ENCODE measurements around the gene IGSF11. TPM values are rescaled to one million over a fixed set of nuclear protein-coding genes. Genes with fewer than 3 reads are reported as not detected.

Gene IGSF11
- total and polyA plus RNA-seq, 2 of the 4 experiments (the other 2 are of a cell fraction) = 0.18 TPM; not detected in 1

DNA sequence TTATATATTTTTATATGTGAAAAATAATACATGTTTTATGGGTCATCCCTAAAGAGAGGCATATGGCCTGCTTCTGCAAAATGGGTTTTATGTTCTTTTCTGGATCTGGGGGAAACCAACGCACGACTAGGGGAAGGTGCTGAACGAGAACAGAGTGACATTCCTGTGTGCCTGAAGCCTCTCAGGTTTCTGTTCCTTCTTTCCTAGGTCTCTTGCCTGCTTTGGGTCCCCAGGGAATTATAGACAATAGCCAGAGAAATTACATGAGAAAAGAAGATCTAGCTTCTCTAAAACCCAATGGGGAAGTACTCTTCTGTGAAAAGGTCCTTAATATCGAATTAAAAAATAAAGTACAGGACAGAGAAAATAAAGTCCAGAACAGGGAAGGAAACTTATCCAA, 66.5 kb downstream of the IGSF11 start:
- DNase-seq = no peak
- Histone ChIP-seq H3K9me1 (ENCODE audit: insufficient read depth, low read length) (no peaks in the 10 kb centered on the region), H3K56ac (ENCODE audit: extremely low read depth, insufficient read depth, low read length) (no peak overlapping the region), H3K4me1 (ENCODE audit: control insufficient read depth, insufficient read depth, low read length) (no peaks in the 10 kb centered on the region), H3K23ac (ENCODE audit: low read depth, low read length) (no peak overlapping the region), H3K27me3 (ENCODE audit: control insufficient read depth, insufficient read depth, low read length) (no peaks in the 10 kb centered on the region), H2BK20ac (ENCODE audit: low read depth, low read length) (no peak overlapping the region), H3K27ac (ENCODE audit: insufficient read depth, low read length) (no peak overlapping the region), H2AFZ (replicated peaks; ENCODE audit: low read length, poor library complexity) (no peak overlapping the region), H2BK15ac (ENCODE audit: low read depth, low read length) (no peak overlapping the region), H3K36me3 (ENCODE audit: control insufficient read depth, insufficient read depth, low read length) (no peaks in the 10 kb centered on the region), H3K18ac (ENCODE audit: low read depth, low read length) (no peak overlapping the region), H3K14ac (replicated peaks; ENCODE audit: low read depth, low read length) (no peak overlapping the region), H2BK5ac (ENCODE audit: low read depth, low read length, poor library complexity, severe bottlenecking) (no peak overlapping the region), H2AK9ac (replicated peaks; ENCODE audit: low read depth, low read length, poor library complexity) (no peak overlapping the region), H2BK120ac (ENCODE audit: low read depth, low read length) (no peak overlapping the region), H3K4me3 (ENCODE audit: insufficient read depth, low read depth, low read length) (no peak overlapping the region), H4K5ac (ENCODE audit: low read depth, low read length) (no peak overlapping the region), H2AK5ac (ENCODE audit: low read depth, low read length) (no peak overlapping the region), H4K8ac (ENCODE audit: low read depth in 2 of 2, low read length in 2 of 2) (no peak overlapping the region), H4K20me1 (ENCODE audit: insufficient read depth, low read length) (no peaks in the 10 kb centered on the region), H3K9ac (ENCODE audit: low read depth, low read length) (no peak overlapping the region), H3K4ac (ENCODE audit: low read depth, low read length) (no peak overlapping the region), H3K4me2 (ENCODE audit: low read depth, low read length) (no peak overlapping the region), H4K91ac (ENCODE audit: insufficient read depth, low read depth, low read length) (no peak overlapping the region), H3K79me1 (ENCODE audit: low read depth in 1 of 2, low read length in 2 of 2) (no peaks in the 10 kb centered on the region), H3K9me3 (ENCODE audit: control insufficient read depth, insufficient read depth, low read length) (no peaks in the 10 kb centered on the region)
- in situ Hi-C loops (cut with MboI; ENCODE audit: low sequenced_read_pairs) = no loop called here
- TF ChIP-seq RCOR1 (IDR thresholded peaks at IDR 0.05; ENCODE audit: insufficient replicate concordance, low read length) (no peak), MXI1 (IDR thresholded peaks at IDR 0.05; ENCODE audit: borderline replicate concordance, low read depth, low read length) (no peak), FOS (IDR thresholded peaks at IDR 0.05; ENCODE audit: low read depth, low read length) (no peak), CEBPB (IDR thresholded peaks at IDR 0.05; ENCODE audit: low read depth, low read length) (no peak), MAZ (IDR thresholded peaks at IDR 0.05; ENCODE audit: borderline replicate concordance, low read depth, low read length) (no peak), RFX5 (IDR thresholded peaks at IDR 0.05; ENCODE audit: low read depth, low read length) (no peak)
- TF ChIP-seq, protein P1, sequence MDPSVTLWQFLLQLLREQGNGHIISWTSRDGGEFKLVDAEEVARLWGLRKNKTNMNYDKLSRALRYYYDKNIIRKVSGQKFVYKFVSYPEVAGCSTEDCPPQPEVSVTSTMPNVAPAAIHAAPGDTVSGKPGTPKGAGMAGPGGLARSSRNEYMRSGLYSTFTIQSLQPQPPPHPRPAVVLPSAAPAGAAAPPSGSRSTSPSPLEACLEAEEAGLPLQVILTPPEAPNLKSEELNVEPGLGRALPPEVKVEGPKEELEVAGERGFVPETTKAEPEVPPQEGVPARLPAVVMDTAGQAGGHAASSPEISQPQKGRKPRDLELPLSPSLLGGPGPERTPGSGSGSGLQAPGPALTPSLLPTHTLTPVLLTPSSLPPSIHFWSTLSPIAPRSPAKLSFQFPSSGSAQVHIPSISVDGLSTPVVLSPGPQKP (IDR thresholded peaks at IDR 0.05; ENCODE audit: borderline replicate concordance, low read depth, low read length) = no peak
- ATAC-seq (ENCODE audit: low read depth) = no peak
- ChIA-PET POLR2A (ENCODE audit: unreplicated experiment) (no interaction called here), CTCF (no interaction called here)
- intact Hi-C loops (cut with micrococcal nuclease) = no loop called here
- BruUV-seq (replicated peaks) = no TSS peak
- WGBS, 2 experiments (ENCODE audit: extremely low coverage in 2 of 2, insufficient read length in 1 of 2) = no CpG with 5 or more reads among the region's 4 CpGs
- dilution Hi-C loops (cut with HindIII; ENCODE audit: low sequenced_read_pairs, unreplicated experiment) = no loop called here
